K562 (cell line): Measurements from ENCODE around the gene BACE2. TPM values are rescaled to one million over a fixed set of nuclear protein-coding genes. Genes with fewer than 3 reads are reported as not detected.

Experiments used
- ATAC-seq: fragments of 200-7000 bp; cut with Tn5 transposase; 3 replicates; pipeline ENCODE4 v1.9.1; 2020; ENCODE audit warnings: moderate library complexity
- BruUV-seq: library from RNA; stranded (reverse); fragments of 400-500 nt; replicated peaks from 2 replicates; lab custom pipeline; 2021; lab: Mats Ljungman, UMichigan
- CTCF ChIA-PET: fragments of 300-600 bp; formaldehyde crosslinking; extraction: SDS; loops from one replicate; lab custom pipeline; 2021; ENCODE audit warnings: low intra/inter-chr PET ratio; lab: Yijun Ruan, JAX
- POLR2A ChIA-PET: fragments of 300-600, 350-650 bp; sonication (Branson Sonifier 250); formaldehyde crosslinking; extraction: SDS; loops from one replicate; lab custom pipeline; 2021; ENCODE audit warnings: antibody characterized with exemption, inconsistent platforms; lab: Yijun Ruan, JAX
- DNase-seq, 4 experiments: peaks; one replicate each; pipeline versions ENCODE4 v3.0.0 to v3.0.0-alpha.2; 2011 to 2018; ENCODE audit warnings: low spot score in 3 of 4, mixed read lengths in 3 of 4; ENCODE audit errors: extremely low read depth in 1 of 4
- FAIRE-seq: peaks from 2 replicates; lab custom pipeline; 2011; peaks lifted over from hg19 to GRCh38; lab: Jason Lieb, UNC
- H2AFZ ChIP-seq: 2 replicates; pipeline ENCODE4 v1.6.0; 2011; ENCODE audit warnings: low read depth, low read length, control low read depth, inconsistent platforms
- H3K27ac ChIP-seq: fragments of 200-600 bp; 3 replicates; pipeline ENCODE4 v1.8.0; 2011; ENCODE audit warnings: low read depth, mild to moderate bottlenecking, control low read depth, inconsistent platforms, low read length, moderate library complexity, mixed read lengths; ENCODE audit errors: extremely low read depth
- H3K27me3 ChIP-seq, 2 experiments: fragments of 300-600 bp in 1 of 2; 2 replicates in 1 of 2; 3 replicates in 1 of 2; pipeline versions ENCODE4 v1.6.0 to v1.8.0; 2011; ENCODE audit warnings: inconsistent platforms in 2 of 2, low read length in 2 of 2, mild to moderate bottlenecking in 1 of 2, mixed read lengths in 1 of 2, moderate library complexity in 1 of 2; ENCODE audit not compliant: control insufficient read depth in 2 of 2, insufficient read depth in 2 of 2
- H3K36me3 ChIP-seq: fragments of 300-600 bp; 3 replicates; pipeline ENCODE4 v1.8.0; 2011; ENCODE audit warnings: mild to moderate bottlenecking, low read length, inconsistent platforms; ENCODE audit not compliant: control insufficient read depth, insufficient read depth
- H3K4me1 ChIP-seq, 2 experiments: fragments of 200-600 bp in 1 of 2; replicated peaks in 1 of 2; 2 replicates in 1 of 2; 3 replicates in 1 of 2; pipeline versions ENCODE4 v1.5.1 to v1.8.0; 2011; ENCODE audit warnings: inconsistent platforms in 2 of 2, low read length in 2 of 2, mild to moderate bottlenecking in 1 of 2, mixed read lengths in 1 of 2, moderate library complexity in 1 of 2; ENCODE audit not compliant: control insufficient read depth in 2 of 2, insufficient read depth in 2 of 2
- H3K4me2 ChIP-seq: 2 replicates; pipeline ENCODE4 v1.6.1; 2011; ENCODE audit warnings: low read length, control low read depth, inconsistent platforms, mixed read lengths; ENCODE audit not compliant: insufficient read depth
- H3K4me3 ChIP-seq: fragments of 200-600 bp; sonication (generic), shearing (Covaris generic); 2 replicates; pipeline ENCODE4 v1.5.1; 2016; ENCODE audit warnings: control low read depth, inconsistent platforms
- H3K79me2 ChIP-seq: fragments of 200-600 bp; 3 replicates; pipeline ENCODE4 v1.8.0; 2011; ENCODE audit warnings: low read length, inconsistent platforms; ENCODE audit not compliant: control insufficient read depth, insufficient read depth
- H3K9ac ChIP-seq, 2 experiments: 2 replicates each; pipeline versions ENCODE4 v1.6.0 to v1.6.1; 2011; ENCODE audit warnings: low read depth in 2 of 2, low read length in 2 of 2, control low read depth in 1 of 2, inconsistent platforms in 1 of 2, mild to moderate bottlenecking in 1 of 2, mixed read lengths in 1 of 2; ENCODE audit not compliant: insufficient read depth in 1 of 2
- H3K9me1 ChIP-seq: one replicate; pipeline ENCODE4 v1.6.0; 2011; ENCODE audit warnings: inconsistent platforms, mild to moderate bottlenecking, low read length, moderate library complexity; ENCODE audit not compliant: control insufficient read depth, insufficient read depth
- H3K9me3 ChIP-seq: replicated peaks from 2 replicates; pipeline ENCODE4 v1.5.1; 2011; ENCODE audit warnings: low read depth, low read length, inconsistent platforms; ENCODE audit not compliant: control insufficient read depth, insufficient read depth
- H4K20me1 ChIP-seq: replicated peaks from 2 replicates; pipeline ENCODE4 v1.6.1; 2011; ENCODE audit warnings: low read length, inconsistent platforms, mixed read lengths; ENCODE audit not compliant: control insufficient read depth, insufficient read depth
- ARID2 ChIP-seq: fragments of 450-650 bp; IDR thresholded peaks from 2 replicates; pipeline ENCODE4 v1.6.1; 2017; ENCODE audit warnings: antibody characterized with exemption, mild to moderate bottlenecking
- BCOR ChIP-seq: fragments of 450-650 bp; IDR thresholded peaks from 2 replicates; pipeline ENCODE4 v1.6.1; 2016
- CBX5 ChIP-seq: IDR thresholded peaks from 2 replicates; pipeline ENCODE4 v1.6.1; 2014; ENCODE audit warnings: low read depth, borderline replicate concordance
- MYNN ChIP-seq, 2 experiments: sonication (generic); formaldehyde crosslinking in 1 of 2; IDR thresholded peaks; 2 replicates each; pipeline versions ENCODE4 v1.5.0 to v1.6.1; 2016 to 2020; ENCODE audit warnings: antibody characterized with exemption in 1 of 2, missing genetic modification reagents in 1 of 2
- NFIC ChIP-seq: fragments of 450-650 bp; IDR thresholded peaks from 2 replicates; pipeline ENCODE4 v1.6.1; 2017; ENCODE audit warnings: mild to moderate bottlenecking, inconsistent platforms
- XRCC3 ChIP-seq: fragments of 450-650 bp; IDR thresholded peaks from 2 replicates; pipeline ENCODE4 v1.6.1; 2017; ENCODE audit warnings: mild to moderate bottlenecking, moderate library complexity
- ZNF274 ChIP-seq: IDR thresholded peaks from 2 replicates; pipeline ENCODE4 v1.6.1; 2011; ENCODE audit warnings: low read depth, mild to moderate bottlenecking, low read length, moderate library complexity, borderline replicate concordance
- ZNF695 ChIP-seq: fragments of 450-650 bp; formaldehyde crosslinking; IDR thresholded peaks from 2 replicates; pipeline ENCODE4 v1.4.0; 2020; ENCODE audit warnings: mild to moderate bottlenecking, moderate library complexity
- WGBS: fragments of 100-300 bp; shearing (Covaris generic); methylation state at CpG from one replicate; pipeline ENCODE4 v1.1.6; 2016; ENCODE audit warnings: low coverage, mixed read lengths; ENCODE audit not compliant: insufficient coverage; ENCODE audit errors: missing lambda C conversion rate; 5-methylcytosine and 5-hydroxymethylcytosine counted together
- in situ Hi-C: fragments of 300-500 bp; cut with MboI; formaldehyde crosslinking; loops from 4 replicates; pipeline ENCODE4 v1.15.0; 2018; ENCODE audit warnings: inconsistent platforms, mixed read lengths
- intact Hi-C: fragments of 100-400 bp; cut with micrococcal nuclease; formaldehyde crosslinking; loops from 2 replicates; pipeline ENCODE4 v1.14.2; 2022
- polyA plus RNA-seq, 8 experiments: library from polyadenylated mRNA; depleted of rRNA in 4 of 8; stranded (reverse) in 5 of 8; unstranded in 3 of 8; fragments of >200 nt; fragmentation: Nextera tagmentation in 2 of 8; fragmentation: Illumina TruSeq in 1 of 8; extraction: Ambion mirVana in 2 of 8; extraction: Trizol in 1 of 8; gene quantifications; 2 replicates each; pipeline versions ENCODE4 v1.2.1 to v1.2.3, GENCODE V29; 2011 to 2014; ENCODE audit warnings: inconsistent platforms in 1 of 8, missing spikeins in 1 of 8
- total RNA-seq, 7 experiments: library from RNA; depleted of rRNA in 6 of 7; stranded (reverse); fragments of >200 nt in 6 of 7; fragmentation: Illumina TruSeq in 2 of 7; extraction: Trizol in 2 of 7; gene quantifications; 2 replicates each; pipeline versions ENCODE4 v1.2.1 to v1.2.3, GENCODE V29; 2011 to 2021; ENCODE audit warnings: low replicate concordance in 1 of 7

The BACE2 gene
- total and polyA plus RNA-seq, 9 of the 15 experiments (the other 6 are each of a cell fraction or from before 2014, with no cell fraction given) = 0.05 to 0.24 (median 0.15) TPM; not detected in 2

DNA sequence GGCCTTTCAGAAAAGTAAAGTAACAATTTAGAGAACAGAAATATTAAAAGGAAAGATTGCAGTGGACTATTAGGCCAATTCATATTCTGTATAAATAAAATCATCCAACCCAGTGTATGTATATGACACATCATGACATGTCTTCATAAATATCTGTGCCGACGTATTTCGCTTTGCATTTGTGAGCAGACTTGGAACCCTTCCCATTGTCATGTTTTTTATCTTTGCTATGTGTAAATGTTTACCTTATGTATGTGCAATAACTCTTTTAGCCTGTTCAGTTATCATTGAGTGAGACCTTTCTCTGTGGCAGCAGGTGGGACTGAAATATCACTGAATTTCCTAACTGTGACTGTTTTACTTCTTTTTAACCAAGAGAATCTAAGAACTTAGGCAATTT, 90.7 kb downstream of the BACE2 start:
- Histone ChIP-seq H3K4me3 (no peak overlapping the region), H3K4me1 (no peaks in the 10 kb centered on the region), H3K4me2 (no peak overlapping the region), H3K79me2 (no peaks in the 10 kb centered on the region), H3K27me3 (no peaks in the 10 kb centered on the region; a peak in 2 of 5 replicates), H3K9ac (no peak overlapping the region), H2AFZ (no peak overlapping the region), H3K9me3 (no peaks in the 10 kb centered on the region), H4K20me1 (no peaks in the 10 kb centered on the region), H3K9me1 (no peaks in the 10 kb centered on the region), H3K27ac (no peak overlapping the region), H3K36me3 (no peaks in the 10 kb centered on the region)
- TF ChIP-seq CBX5 (no peak), ZNF274 (no peak), ARID2 (no peak), NFIC (no peak), MYNN (IDR thresholded peaks at IDR 0.05) (no peak), MYNN (CRISPR knock-in tag; IDR thresholded peaks at IDR 0.05) (no peak)
- intact Hi-C loops = no loop called here
- WGBS = 0% methylated on average over 3 of the region's 3 CpGs
- ChIA-PET CTCF (no interaction called here), POLR2A (no interaction called here)
- FAIRE-seq (no peak), DNase-seq (no peak), ATAC-seq (no peak)
- in situ Hi-C loops = no loop called here
- BruUV-seq = no TSS peak

DNA sequence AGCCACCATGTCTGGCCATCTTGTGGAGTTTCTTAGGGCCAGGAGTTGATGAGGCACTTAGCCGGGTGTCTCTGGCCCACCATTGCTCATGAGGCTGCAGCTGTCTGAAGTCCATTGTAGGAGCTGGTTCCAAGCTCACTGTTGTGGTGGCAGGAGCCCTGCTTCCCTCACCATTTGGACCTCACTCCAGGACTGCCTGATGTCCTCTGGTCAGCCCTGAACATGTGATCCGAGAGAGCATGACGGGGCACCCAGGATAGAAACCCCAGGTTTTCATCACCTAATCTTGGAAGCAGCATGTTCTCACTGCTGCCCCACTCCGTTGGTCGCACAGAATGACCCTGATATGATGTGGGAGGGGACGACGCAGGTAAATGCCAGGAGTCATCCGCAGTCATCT, 92.5 kb downstream of the BACE2 start:
- intact Hi-C loops (no loop called here), in situ Hi-C loops (no loop called here)
- WGBS = 5% methylated on average over 8 of the region's 8 CpGs
- no peak overlapping the region for H3K9ac ChIP-seq
- H4K20me1 ChIP-seq = no peaks in the 10 kb centered on the region
- no peaks in the 10 kb centered on the region for H3K9me3 ChIP-seq
- no peaks in the 10 kb centered on the region for H3K79me2 ChIP-seq
- no peaks in the 10 kb centered on the region for H3K9me1 ChIP-seq
- no peak overlapping the region for H3K4me2 ChIP-seq
- no peak for ATAC-seq
- H2AFZ ChIP-seq = no peak overlapping the region
- POLR2A ChIA-PET = no interaction called here
- FAIRE-seq = no peak
- H3K36me3 ChIP-seq = no peaks in the 10 kb centered on the region
- H3K27ac ChIP-seq = no peak overlapping the region
- no peaks in the 10 kb centered on the region; a peak in 2 of 5 replicates for H3K27me3 ChIP-seq
- no TSS peak for BruUV-seq
- CTCF ChIA-PET = no interaction called here
- TF ChIP-seq BCOR = no peak
- TF ChIP-seq ZNF695 (CRISPR knock-in tag) = no peak
- no peak for TF ChIP-seq XRCC3
- no peaks in the 10 kb centered on the region for H3K4me1 ChIP-seq
- H3K4me3 ChIP-seq = no peak overlapping the region
- no peak for DNase-seq
